Calu3 (cell line): ENCODE measurements around the gene CYP3A4. TPM values are rescaled to one million over a fixed set of nuclear protein-coding genes. Genes with fewer than 3 reads are reported as not detected.

Experiments
- BruUV-seq: library from RNA; stranded (reverse); fragments of 400-500 nt; replicated peaks from 2 replicates; lab custom pipeline; 2021; lab: Mats Ljungman, UMichigan
- CTCF ChIA-PET: fragments of 300-600 bp; sonication (Branson Sonifier 250); formaldehyde crosslinking; loops from one replicate; lab custom pipeline; 2022; ENCODE audit warnings: antibody characterized with exemption; lab: Charles Lee
- DNase-seq: peaks from one replicate; pipeline ENCODE4 v3.0.0; 2022
- H3K27ac Mint-ChIP-seq: one replicate; pipeline ENCODE4 v1.8.0; 2022; ENCODE audit warnings: mixed read lengths; ENCODE audit not compliant: unreplicated experiment
- H3K27me3 Mint-ChIP-seq: one replicate; pipeline ENCODE4 v1.8.0; 2022; ENCODE audit warnings: mixed read lengths; ENCODE audit not compliant: unreplicated experiment
- H3K36me3 Mint-ChIP-seq: one replicate; pipeline ENCODE4 v1.8.0; 2022; ENCODE audit warnings: mild to moderate bottlenecking, moderate library complexity, mixed read lengths; ENCODE audit not compliant: insufficient read depth, unreplicated experiment
- H3K4me1 Mint-ChIP-seq: one replicate; pipeline ENCODE4 v1.8.0; 2022; ENCODE audit warnings: mild to moderate bottlenecking, low read depth, mixed read lengths; ENCODE audit not compliant: unreplicated experiment
- H3K4me3 Mint-ChIP-seq: one replicate; pipeline ENCODE4 v1.8.0; 2022; ENCODE audit warnings: mild to moderate bottlenecking, low read depth, moderate library complexity, mixed read lengths; ENCODE audit not compliant: unreplicated experiment
- H3K9me3 Mint-ChIP-seq: one replicate; pipeline ENCODE4 v1.8.0; 2022; ENCODE audit warnings: low read depth, mixed read lengths; ENCODE audit not compliant: unreplicated experiment
- intact Hi-C: fragments of 100-400 bp; cut with micrococcal nuclease; formaldehyde crosslinking; loops from one replicate; pipeline ENCODE4 v1.10.0; 2022; ENCODE audit not compliant: unreplicated experiment
- total RNA-seq: library from RNA; stranded (reverse); gene quantifications from 2 replicates; pipeline ENCODE4 v1.2.3, GENCODE V29; 2022
- TF ChIP-seq, protein P1 (sequence below): fragments of 200-600 bp; IDR thresholded peaks from one replicate; pipeline ENCODE4 v1.8.0; 2022; ENCODE audit warnings: antibody characterized with exemption; ENCODE audit not compliant: unreplicated experiment

CYP3A4 gene
- total RNA-seq, 1 experiment from 2014 or later = not detected

DNA sequence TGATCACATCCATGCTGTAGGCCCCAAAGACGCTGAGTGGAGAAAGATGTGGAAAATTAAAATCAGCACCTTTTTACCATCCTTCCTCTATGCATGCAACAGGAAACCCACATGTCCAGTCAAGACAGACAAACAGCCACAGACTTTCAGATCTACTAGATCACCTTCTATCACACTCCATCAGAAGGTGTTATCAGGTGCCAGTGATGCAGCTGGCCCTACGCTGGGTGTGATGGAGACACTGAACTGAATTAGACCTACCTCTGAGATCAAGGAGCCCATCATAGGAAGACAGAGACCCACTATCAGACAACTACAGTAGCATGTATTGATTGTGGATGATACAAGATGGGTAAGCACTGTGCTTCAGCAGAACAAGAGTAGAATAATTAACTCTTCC is 15.5 kb downstream of the CYP3A4 start:
- intact Hi-C loops = no loop called here
- H3K36me3 Mint-ChIP-seq = no peaks in the 10 kb centered on the region
- CTCF ChIA-PET = no interaction called here
- no peak overlapping the region for H3K4me3 Mint-ChIP-seq
- no peaks in the 10 kb centered on the region for H3K27me3 Mint-ChIP-seq
- no peak overlapping the region for H3K27ac Mint-ChIP-seq
- DNase-seq = no peak
- H3K4me1 Mint-ChIP-seq = peaks cover 30% of the 10 kb centered on the region
- BruUV-seq = no TSS peak
- H3K9me3 Mint-ChIP-seq = peaks cover 2% of the 10 kb centered on the region
- TF ChIP-seq, protein P1, sequence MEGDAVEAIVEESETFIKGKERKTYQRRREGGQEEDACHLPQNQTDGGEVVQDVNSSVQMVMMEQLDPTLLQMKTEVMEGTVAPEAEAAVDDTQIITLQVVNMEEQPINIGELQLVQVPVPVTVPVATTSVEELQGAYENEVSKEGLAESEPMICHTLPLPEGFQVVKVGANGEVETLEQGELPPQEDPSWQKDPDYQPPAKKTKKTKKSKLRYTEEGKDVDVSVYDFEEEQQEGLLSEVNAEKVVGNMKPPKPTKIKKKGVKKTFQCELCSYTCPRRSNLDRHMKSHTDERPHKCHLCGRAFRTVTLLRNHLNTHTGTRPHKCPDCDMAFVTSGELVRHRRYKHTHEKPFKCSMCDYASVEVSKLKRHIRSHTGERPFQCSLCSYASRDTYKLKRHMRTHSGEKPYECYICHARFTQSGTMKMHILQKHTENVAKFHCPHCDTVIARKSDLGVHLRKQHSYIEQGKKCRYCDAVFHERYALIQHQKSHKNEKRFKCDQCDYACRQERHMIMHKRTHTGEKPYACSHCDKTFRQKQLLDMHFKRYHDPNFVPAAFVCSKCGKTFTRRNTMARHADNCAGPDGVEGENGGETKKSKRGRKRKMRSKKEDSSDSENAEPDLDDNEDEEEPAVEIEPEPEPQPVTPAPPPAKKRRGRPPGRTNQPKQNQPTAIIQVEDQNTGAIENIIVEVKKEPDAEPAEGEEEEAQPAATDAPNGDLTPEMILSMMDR = no peak

DNA sequence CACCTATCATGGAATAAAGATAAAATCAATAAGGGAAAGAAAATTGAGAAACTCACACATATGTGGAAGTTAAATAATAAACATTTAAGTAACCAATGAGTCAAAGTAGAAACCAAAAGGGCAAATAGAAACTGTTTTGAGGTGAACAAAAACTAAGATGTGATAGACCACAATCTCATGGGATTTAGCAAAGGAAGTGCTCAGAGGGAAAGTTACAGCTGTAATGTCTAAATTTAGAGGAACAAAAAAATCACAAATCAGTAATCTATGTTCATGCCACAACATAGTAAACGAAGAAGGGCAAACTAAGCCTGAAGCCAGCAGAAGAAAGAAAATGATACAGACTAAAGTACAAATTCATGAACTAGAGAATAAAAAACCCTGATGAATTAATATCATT is 16.3 kb downstream of the CYP3A4 start:
- CTCF ChIA-PET = no interaction called here
- Mint-ChIP-seq H3K27ac (no peak overlapping the region), H3K4me3 (no peak overlapping the region), H3K4me1 (peaks cover 21% of the 10 kb centered on the region), H3K9me3 (peaks cover 2% of the 10 kb centered on the region), H3K27me3 (no peaks in the 10 kb centered on the region), H3K36me3 (no peaks in the 10 kb centered on the region)
- TF ChIP-seq, protein P1 = no peak
- intact Hi-C loops = no loop called here
- no TSS peak for BruUV-seq
- DNase-seq = no peak

DNA sequence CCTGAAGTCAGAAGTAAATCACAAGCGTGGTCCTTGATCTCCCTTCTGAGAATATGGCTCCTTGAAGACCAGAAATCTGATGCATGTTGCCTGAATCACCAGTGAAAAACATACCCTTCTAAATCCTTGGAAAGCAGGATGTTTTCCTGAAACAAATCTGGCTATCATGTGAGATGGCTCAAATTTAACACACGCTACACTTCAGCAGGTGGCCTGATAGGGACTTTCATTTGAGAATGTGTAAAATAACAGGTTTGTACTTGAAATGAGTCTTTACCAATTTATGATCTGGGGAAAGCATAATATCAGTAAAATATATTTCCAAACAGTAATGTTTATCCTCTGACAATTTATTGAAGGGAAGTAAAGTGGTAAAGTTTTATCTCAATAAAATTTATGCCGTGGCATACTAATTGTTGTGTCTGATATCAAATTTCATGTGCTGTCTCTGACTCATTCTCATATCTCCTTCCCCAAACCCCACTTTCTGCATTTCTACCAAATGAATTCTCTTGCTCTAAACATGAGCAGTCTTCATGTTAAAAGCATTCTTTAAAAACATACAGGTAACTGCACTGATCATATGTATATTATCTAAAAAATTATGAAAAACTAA is 17.4 kb downstream of the CYP3A4 start:
- CTCF ChIA-PET = no interaction called here
- H3K4me1 Mint-ChIP-seq = peaks cover 15% of the 10 kb centered on the region
- no TSS peak for BruUV-seq
- H3K27me3 Mint-ChIP-seq = no peaks in the 10 kb centered on the region
- H3K36me3 Mint-ChIP-seq = no peaks in the 10 kb centered on the region
- no peak overlapping the region for H3K27ac Mint-ChIP-seq
- DNase-seq = no peak
- no peak overlapping the region for H3K4me3 Mint-ChIP-seq
- TF ChIP-seq, protein P1 = no peak
- H3K9me3 Mint-ChIP-seq = peaks cover 2% of the 10 kb centered on the region
- intact Hi-C loops = no loop called here

GRCh38 chr7:99764478-99764877 is 19.5 kb downstream of the CYP3A4 start:
- CTCF ChIA-PET = interaction anchor here (0.5 kb wide), 1 partner anchor 145 kb away, joined by 5 read pairs; no protein-coding TSS in a partner anchor
- Mint-ChIP-seq H3K27ac (no peak overlapping the region), H3K36me3 (no peaks in the 10 kb centered on the region), H3K4me1 (peaks cover 15% of the 10 kb centered on the region), H3K4me3 (no peak overlapping the region), H3K27me3 (no peaks in the 10 kb centered on the region), H3K9me3 (no peaks in the 10 kb centered on the region)
- DNase-seq = no peak
- no TSS peak for BruUV-seq
- intact Hi-C loops = no loop called here
- TF ChIP-seq, protein P1 = no peak
